ENCODE measurements around the gene LRCH1. TPM values are rescaled to one million over a fixed set of nuclear protein-coding genes. Genes with fewer than 3 reads are reported as not detected.

LRCH1 gene
- polyA plus RNA-seq, 12 donors, result 18.6 to 29.3 (median 22.8) TPM; not detected in 1

GRCh38 chr13:46686171-46686570 lies 133.2 kb downstream of the LRCH1 start:
- DNase-seq, result no peak

DNA sequence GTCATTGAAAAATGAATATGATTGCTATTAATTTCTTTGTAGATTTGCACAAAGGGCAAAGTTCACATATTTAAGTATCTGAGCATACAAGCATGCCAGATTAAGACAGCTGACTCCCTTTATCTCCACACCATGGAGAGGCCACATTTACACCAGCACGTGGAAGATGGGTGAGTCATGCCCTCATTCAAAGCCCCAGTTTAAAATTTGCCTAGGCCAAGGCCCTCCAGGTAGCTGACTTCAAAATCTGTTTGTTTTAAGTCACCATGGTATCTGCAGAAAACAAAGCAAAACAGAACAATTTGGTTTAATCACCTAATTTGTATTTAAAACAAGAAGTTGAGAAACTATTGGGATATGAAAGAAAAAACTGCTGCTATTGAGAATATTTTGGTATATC lies 134.8 kb downstream of the LRCH1 start:
- DNase-seq, result no peak

DNA sequence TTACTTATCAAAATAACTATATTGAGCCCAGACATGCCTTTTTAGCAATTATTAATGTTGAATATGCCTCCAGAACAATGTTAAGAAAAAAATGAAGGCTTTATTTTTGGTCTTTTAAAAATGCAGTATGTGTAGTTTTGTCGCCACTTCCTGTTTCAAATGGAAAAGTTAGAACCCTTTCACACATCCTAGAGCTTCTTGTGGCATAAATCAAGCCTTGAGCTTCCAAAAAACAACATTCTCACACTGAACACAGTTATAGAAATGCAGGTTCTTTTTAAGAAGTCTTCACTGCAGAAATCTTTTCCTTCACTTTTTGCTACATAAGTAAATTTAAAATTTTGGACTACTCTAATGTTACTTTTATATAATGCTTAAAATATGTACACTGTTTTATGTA lies 135.3 kb downstream of the LRCH1 start:
- DNase-seq, result no peak

DNA sequence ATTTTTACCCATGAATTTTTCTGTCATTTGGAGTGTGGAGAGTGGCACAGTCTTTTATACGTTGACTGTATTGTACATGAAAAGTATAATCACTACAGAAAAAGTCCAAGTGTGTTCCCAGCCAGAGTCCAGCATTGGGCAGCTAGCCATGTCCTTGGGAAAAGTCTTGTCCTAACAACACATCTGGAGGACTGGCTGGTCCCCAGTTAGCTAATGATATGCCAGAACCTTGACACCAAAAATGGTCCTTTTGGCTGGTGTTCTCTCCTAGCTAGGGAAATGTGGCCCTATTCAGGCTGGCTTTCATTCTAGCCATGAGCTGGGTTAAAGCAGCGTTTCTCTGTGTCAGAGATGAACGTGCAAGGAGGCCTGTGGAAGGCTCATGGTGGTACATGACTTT lies 145.0 kb downstream of the LRCH1 start:
- no peak for DNase-seq

- DNase-seq, result no peak
These were observed 146.0 kb downstream of the LRCH1 start for GRCh38 chr13:46698910-46699460.

- DNase-seq, result no peak
These were observed 159.6 kb downstream of the LRCH1 start for GRCh38 chr13:46712524-46712923.

- no peak for DNase-seq
These were observed 162.4 kb downstream of the LRCH1 start for GRCh38 chr13:46715363-46715762.

- no peak for DNase-seq
These were observed 163.9 kb downstream of the LRCH1 start for GRCh38 chr13:46716821-46717220.

GRCh38 chr13:46717275-46717674 lies 164.3 kb downstream of the LRCH1 start:
- no peak for DNase-seq

DNA sequence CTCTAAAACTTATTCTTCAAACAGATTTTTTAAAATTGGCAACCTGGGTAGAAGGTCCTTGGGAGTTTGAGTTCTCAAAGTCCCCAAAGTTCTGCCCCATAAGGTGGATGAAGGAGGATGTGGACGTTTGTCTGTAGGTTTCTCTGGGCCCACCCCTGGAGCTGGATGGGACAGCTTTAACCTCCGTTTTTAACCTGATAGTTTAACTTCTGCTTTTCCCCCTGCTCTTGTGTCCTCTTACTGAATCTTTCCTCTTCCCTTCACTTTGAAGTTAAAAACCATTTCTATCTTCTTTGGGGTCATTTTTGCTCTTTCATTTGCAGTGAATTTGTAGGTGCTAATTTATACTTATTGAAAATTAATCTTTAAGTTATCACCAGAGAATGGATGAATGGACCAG lies 164.9 kb downstream of the LRCH1 start:
- no peak for DNase-seq

DNA sequence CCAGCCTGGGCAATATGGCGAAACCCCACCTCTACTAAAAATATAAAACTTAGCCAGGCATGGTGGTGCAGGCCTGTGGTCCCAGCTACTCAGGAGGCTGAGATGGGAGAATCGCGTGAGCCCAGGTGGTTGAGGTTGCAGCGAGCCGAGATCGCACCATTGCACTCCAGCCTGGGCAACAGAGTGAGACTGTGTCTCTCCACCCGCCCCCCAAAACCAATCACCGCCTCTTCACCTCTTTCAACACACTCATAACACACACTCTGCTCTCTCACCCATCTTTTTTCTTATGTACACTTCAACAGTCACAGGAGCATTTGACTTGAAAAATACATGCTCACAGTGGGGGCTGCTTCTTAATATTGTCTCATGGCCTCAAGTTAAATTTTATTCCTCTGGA lies 167.2 kb downstream of the LRCH1 start:
- DNase-seq, result no peak

DNA sequence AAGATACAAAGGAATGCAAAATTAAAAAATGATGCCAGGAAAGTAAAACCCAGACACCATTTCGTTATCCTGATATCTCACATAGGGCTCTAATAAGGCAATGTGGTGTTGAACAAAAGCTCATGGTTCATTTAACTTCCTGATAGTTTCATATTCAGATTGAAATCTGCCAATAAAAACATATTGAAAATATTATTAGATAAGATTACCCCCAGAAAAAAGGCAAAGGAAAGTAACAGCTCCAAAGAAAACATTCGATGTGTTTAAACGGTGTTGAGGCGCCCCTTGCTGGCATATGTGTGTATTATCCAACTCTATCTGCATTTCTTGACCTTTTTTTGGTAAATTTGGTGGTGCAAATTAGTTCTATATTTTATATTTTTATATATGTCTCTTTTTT lies 168.1 kb downstream of the LRCH1 start:
- peak; percentile 59 for DNase-seq

GRCh38 chr13:46726347-46726746 lies 173.4 kb downstream of the LRCH1 start:
- DNase-seq, result no peak

DNA sequence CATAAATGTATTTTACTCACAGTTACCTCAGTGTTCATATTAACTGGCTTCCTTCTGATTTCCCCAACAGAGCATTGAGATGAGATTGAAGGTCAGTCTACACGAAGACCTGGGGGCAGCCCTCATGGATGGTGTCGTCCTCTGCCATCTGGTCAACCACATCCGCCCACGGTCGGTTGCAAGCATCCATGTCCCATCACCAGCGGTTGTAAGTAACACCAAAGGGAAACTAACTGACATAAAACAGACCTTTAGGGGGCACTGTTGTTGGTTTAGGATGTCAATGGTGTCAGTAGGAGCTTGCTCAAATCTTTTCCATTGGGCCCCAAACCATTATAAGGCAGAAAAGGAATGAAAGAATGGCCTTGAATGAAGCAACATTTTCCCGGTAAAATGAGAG lies 175.8 kb downstream of the LRCH1 start:
- DNase-seq, result no peak

DNA sequence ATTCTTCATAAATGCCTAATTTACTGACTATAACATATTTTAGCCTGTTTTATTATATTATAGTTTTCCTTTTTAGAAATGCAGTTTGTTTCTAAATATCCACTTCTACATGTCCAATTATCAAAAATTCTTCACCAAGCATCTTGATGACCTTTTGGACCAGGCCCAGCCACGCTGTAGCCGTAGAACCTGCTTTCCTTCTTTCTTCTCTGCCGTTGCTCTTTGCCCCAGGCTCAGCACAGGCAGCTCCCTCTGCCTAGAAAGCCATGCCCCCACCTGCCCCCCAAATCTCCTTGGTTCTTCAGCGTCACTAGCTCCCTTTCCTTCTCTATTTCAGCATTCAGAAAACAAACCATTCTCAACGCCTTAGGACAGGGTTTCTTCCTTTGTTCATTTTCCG lies 178.6 kb downstream of the LRCH1 start:
- no peak for DNase-seq

DNA sequence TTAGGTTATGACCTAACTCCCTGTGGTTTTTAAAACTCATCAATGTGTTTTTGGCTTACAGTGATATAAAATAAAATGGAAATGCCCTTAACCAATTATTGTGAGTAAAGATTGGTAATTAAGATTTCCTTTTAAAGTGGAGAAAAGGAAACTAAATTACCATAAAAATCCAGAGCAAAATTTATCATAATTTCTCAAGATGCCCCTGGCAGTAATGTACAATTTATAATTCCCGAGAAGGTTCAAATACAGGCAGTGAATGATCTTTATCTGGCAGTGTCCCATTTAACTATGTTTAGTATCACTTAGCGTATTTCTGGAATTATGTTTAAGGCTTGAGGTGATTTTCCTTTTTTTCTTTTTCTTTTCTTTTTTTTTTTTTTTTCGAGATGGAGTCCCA lies 182.5 kb downstream of the LRCH1 start:
- no peak for DNase-seq

- no peak for DNase-seq
These were observed 183.8 kb downstream of the LRCH1 start for GRCh38 chr13:46736541-46737310.

- no peak for DNase-seq
These were observed 185.1 kb downstream of the LRCH1 start for GRCh38 chr13:46738055-46738454.

DNA sequence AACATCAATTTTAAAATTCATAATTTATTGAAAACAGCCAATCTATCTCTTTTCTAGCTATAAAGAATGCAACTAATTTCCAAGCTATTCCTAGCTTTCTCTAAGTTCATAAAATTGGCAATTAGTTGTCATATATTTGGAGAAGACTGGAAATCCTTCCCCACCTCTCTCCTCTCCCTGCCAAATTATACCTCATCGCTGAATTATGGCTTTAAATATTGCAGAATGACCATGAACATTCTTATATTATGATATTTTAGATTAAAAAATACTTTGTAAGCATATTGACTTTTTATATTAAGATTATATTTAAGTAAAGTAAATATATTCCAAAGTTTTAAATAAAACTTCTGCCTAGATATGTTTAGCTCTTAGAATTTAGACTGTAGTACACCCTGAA lies 185.8 kb downstream of the LRCH1 start:
- DNase-seq, result no peak

GRCh38 chr13:46739447-46740098 lies 186.6 kb downstream of the LRCH1 start:
- DNase-seq, result no peak

DNA sequence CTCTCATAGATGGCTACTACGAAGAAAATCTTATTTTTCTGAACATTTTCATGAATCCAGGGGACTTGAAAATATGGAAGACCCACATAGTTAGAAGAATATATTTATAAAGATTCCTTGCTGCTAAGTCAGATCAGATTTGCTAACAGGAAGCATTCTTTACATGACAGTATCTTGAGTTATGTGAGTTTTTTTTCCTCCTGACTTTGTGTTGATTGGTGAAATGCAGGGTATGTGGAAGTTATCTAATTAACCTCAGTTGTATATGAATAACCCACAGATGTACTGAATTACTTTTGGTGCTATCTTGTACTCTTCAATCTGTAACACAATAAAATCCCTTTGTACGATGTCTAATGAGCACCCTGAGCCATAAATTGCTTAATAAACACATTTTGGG lies 190.2 kb downstream of the LRCH1 start:
- DNase-seq, result no peak

- no peak for DNase-seq
These were observed 192.1 kb downstream of the LRCH1 start for GRCh38 chr13:46745062-46745461.

GRCh38 chr13:46745706-46746105 lies 192.7 kb downstream of the LRCH1 start:
- DNase-seq, result no peak

Data from muscle of arm (tissue), 12 donors.